NOMO-1 treated with DMSO at 0.1 percent for 48 hours (cell line): ENCODE results near the gene MT2A.
A peak's percentile ranks its signal among the peaks of the same experiment; 100 is the strongest.
"Not testable (repeated sequence)": the region's sequence is repeated elsewhere in the genome, so short reads cannot be mapped to it uniquely, and the experiment has no call there.

Experiments
- DNase-seq: peaks from one replicate; lab custom pipeline; 2025; ENCODE audit not compliant: unreplicated experiment; lab: John Stamatoyannopoulos, UW

Gene MT2A

DNA sequence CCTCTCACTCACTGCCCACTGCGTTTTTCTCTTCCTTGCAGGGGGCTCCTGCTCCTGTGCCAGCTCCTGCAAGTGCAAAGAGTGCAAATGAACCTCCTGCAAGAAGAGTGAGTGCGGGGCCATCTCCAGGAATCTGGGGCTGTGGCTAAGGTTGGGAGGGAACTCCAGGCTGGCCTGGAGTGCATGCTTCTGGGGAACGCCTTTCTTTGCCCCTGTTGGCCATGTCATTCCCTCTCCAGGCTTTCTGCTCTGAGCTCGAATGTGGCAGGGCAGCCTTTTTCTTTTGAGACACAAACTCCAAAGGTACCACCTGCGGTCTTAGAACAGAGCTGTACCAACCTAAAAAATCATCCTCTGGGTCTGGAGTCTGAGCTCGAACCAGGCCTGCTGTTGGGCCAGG is 9.8 kb downstream of the MT2A start:
- DNase-seq: no peak

- DNase-seq: no peak
These were observed 12.0 kb downstream of the MT2A start for GRCh38 chr16:56620339-56620897.

DNA sequence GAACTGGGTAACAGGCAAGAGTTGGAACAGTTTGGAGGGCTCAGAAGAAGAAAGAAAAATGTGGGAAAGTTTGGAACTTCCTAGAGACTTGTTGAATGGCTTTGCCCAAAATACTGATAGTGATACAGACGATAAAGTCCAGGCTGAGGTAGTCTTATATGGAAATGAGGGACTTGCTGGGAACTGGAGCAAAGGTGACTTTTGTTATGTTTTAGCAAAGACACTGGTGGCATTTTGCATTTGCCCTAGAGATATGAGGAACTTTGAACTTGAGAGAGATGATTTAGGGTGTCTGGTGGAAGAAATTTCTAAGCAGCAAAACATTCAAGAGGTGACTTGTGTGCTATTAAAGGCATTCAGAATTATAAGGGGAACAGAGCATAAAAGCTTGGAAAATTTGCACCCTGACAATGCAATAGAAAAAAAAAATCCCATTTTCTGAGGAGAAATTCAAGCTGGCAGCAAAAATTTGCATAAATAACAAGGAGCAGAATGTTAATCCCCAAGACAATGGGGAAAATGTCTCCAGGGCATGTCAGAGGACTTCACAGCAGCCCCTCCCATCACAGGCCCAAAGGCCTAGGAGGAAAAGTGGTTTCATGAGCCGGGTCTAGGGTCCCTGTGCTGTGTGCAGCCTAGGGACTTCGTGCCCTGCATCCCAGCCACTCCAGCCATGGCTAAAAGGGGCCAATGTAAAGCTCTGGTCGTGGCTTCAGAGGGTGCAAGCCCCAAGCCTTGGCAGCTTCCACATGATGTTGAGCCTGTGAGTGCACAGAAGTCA is 13.5 kb downstream of the MT2A start:
- not testable (repeated sequence) for DNase-seq

DNA sequence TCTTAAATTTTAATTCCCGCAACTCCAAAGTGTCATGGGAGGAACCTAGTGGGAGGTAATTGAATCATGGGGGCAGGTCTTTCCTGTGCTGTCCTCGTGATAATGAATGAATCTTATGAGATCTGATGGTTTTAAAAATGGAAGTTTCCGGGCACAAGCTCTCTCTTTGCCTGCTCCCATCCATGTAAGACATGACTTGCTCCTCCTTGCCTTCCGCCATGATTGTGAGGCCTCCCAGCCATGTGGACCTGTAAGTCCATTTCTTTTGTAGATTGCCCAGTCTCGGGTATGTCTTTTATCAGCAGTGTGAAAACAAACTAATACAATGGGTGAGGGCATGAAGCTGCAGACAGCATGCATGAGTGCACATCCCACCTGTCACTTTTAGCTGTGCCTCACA is 14.8 kb downstream of the MT2A start:
- not testable (repeated sequence) for DNase-seq

DNA sequence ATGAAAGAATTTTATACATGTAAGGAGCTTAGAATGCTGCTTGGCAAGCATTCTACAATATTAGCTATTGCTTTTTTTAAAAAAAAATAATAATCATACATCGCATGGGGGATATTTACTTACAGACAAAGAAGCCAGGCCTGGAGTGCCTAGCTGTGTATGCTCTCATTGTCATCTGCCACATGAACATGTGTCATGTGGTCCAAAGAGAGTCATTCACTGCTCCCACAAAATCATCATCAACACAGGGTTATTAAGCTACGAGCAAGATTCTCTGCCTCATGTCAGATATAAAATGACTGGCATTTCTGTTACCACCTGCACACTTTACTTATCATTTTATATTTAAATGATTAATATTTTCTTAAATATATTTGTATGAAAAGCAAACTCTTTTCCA is 15.3 kb downstream of the MT2A start:
- DNase-seq: no peak

- peak; percentile 87 for DNase-seq
These were observed 17.0 kb downstream of the MT2A start, which contains the start of gene MT1E for GRCh38 chr16:56625140-56625942. Gene MT1E (plus strand): TSS chr16:56625781. CDS start chr16:56625852, 71 bp downstream.

- no peak for DNase-seq
These were observed 17.7 kb downstream of the MT2A start for GRCh38 chr16:56625943-56626654.

GRCh38 chr16:56626685-56627084 is 18.3 kb downstream of the MT2A start:
- no peak for DNase-seq

DNA sequence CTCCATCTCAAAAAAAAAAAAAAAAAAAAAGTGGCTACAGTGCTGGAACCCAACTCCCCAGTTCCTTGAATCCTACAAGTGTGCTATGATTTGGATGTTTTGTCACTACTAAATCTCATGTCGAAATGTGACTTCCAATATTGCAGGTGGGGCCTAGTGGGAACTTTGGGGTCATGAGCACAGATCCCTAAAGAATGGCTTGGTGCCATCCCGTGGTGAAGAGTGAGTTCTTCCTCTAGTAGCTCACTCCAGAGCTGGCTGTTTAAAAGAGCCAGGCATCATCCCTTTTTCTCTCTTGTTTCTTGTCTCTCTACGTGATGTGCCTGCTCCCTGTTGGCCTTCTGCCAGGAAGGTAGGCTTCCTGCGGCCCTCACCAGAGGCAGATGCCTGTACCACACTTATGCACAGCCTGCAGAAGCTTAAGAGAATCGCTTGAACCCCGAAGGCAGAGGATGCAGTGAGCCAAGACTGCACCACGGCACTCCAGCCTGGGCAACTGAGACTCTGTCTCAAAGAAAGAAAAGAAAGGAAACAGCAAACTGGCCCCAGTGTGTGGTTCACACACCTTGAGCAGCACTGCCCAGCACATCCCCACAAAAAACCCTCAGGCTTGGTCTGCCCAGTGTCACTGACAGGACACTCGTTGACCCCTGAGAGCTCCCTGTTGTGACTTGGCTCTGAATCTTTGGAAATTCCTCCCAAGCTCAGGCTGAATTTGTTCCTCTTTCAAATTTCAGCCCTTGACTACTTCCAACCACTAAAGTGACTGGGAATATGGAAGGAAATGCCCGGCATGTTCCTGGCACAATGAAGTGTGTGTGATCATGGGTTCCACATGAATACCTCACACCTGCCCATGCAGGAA is 20.3 kb downstream of the MT2A start:
- no peak for DNase-seq

DNA sequence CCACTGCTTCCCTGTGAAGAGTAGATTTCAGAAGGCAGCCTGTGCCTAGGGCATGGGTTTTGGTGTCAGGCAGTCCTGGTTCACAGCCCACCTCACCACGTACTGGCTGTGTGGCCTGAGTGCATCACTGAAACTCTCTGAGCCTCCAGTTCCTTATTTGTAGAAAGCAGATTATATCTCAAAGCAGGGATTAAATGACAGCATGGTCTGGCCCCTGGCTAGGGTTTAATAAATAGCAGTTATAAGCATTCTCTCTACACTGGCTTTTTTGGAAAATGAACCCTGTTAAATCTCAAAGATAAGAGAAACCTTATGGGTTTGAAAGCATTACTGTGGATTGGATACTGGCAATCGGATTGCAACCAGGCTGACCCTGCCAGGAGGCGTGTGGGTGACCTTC is 21.1 kb downstream of the MT2A start:
- DNase-seq: no peak

- peak; percentile 65 for DNase-seq
These were observed 21.8 kb downstream of the MT2A start for GRCh38 chr16:56630134-56630533.

DNA sequence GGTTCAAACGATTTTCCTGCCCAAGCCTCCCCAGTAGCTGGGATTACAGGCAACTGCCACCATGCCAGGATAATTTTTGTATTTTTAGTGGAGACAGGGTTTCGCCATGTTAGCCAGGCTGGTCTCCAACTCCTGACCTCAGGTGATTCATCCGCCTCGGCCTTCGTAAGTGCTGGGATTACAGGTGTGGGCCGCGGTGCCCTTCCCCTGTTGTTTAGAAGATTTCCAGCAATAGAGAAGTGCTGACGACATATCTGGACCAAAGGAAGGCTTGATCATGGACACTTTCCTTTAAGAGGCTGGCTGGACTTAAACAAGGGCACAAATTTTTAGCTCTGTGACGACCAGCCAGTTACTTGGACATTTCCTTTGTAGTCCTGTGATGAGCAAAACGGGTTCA is 22.8 kb downstream of the MT2A start:
- no peak for DNase-seq

DNA sequence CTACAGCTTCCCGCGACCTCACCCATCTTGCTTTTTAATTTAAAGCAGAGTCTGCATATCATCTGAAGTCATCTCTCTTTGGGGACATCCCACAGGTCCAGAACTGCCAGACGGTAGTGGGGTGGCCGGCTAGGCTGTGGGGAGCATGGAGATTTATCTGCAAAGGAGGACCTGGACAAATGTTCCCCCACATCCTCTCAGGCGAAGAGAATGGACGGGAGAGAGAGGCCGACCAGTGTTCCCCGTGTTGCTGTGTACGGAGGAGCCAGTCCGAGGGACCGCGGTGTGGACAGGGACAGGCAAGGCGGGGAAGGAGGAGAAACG is 23.4 kb downstream of the MT2A start:
- DNase-seq: peak; percentile 19

DNA sequence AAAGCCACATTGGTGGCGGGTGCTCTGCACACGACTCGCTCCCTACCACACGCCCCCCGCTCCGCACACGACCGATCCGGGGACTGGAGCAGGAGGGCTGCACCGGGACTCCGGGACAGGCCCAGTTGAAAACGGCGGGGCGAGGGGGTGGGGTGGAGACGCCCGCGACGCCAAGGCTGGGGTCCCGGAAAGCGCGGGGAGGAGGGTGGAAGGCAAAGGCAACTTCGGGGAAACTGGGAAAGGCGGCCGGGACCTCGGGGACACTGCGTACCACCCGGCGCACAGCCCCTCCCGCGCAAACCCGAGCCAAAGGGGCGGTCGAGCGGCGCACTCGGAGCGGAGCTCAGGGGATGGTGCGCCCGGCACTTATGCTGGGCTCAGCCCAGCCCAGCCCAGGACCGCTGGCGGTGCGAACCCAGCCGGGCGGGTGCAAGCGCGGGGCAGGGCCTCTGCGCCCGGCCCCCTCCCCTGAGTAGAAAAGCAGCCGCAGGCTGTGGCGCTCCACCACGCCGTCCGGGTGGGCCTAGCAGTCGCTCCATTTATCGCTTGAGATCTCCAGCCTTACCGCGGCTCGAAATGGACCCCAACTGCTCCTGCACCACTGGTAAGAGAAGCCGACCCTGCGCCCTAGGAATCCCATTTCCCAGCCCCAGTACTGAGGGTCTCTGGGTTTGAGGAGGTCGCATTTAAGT is 23.9 kb downstream of the MT2A start, which contains the start of gene MT1M:
Gene MT1M, plus strand, starts transcription at position 504 of the 692 bp plus-strand sequence. Its CDS starts 73 bp downstream, at position 577.
- no peak for DNase-seq

GRCh38 chr16:56632848-56633365 is 24.5 kb downstream of the MT2A start:
- DNase-seq: no peak

GRCh38 chr16:56633535-56633934 is 25.2 kb downstream of the MT2A start:
- DNase-seq: no peak

GRCh38 chr16:56634715-56635440 is 26.5 kb downstream of the MT2A start:
- DNase-seq: no peak

DNA sequence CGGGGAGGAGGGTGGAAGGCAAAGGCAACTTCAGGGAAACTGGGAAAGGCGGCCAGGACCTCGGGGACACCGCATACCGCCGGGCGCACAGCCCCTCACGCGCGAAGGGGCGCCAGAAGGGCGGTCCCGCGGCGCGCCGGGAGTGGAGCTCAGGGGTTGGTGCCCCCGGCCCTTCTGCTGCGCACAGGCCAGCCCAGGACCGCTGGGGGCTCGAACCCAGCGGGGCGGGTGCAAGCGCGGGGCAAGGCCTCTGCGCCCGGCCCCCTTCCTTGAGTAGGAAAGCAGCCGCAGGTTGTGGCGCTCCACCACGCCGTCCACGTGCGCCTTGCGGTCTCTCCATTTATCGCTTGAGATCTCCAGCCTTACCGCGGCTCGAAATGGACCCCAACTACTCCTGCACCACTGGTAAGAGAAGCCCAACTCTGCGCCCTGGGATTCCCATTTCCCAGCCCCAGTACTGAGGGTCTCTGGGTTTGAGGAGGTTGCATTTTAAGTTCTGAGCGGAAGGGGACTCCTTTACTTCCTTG is 27.1 kb downstream of the MT2A start:
- DNase-seq: no peak
